HG02885 (cell line): ENCODE measurements around the gene ITGA2B.
"Not testable (repeated sequence)": the region's sequence is repeated elsewhere in the genome, so short reads cannot be mapped to it uniquely, and the experiment has no call there.

ENCODE experiments used
- ATAC-seq: cut with Tn5 transposase; IDR thresholded peaks from one replicate; pipeline ENCODE4 v1.9.1; 2021; ENCODE audit warnings: mild to moderate bottlenecking; ENCODE audit not compliant: unreplicated experiment, poor library complexity

Gene ITGA2B

GRCh38 chr17:44374306-44375195 is 14.9 kb downstream of the ITGA2B start:
- no peak for ATAC-seq

GRCh38 chr17:44372036-44372435 is 17.4 kb downstream of the ITGA2B start:
- ATAC-seq: no peak

GRCh38 chr17:44369414-44370023 is 19.9 kb downstream of the ITGA2B start:
- not testable (repeated sequence) for ATAC-seq

- not testable (repeated sequence) for ATAC-seq
Observed at GRCh38 chr17:44368391-44369243, 20.8 kb downstream of the ITGA2B start.

- ATAC-seq: no peak
Observed at GRCh38 chr17:44367231-44367979, 22.0 kb downstream of the ITGA2B start.

- ATAC-seq: not testable (repeated sequence)
Observed at GRCh38 chr17:44365051-44365450, 24.4 kb downstream of the ITGA2B start.

- ATAC-seq: peak; percentile 63
Observed at GRCh38 chr17:44363613-44364159, 25.8 kb downstream of the ITGA2B start, which contains the start of gene FAM171A2. FAM171A2 (minus strand) TSS chr17:44363853; CDS start chr17:44363714, 139 bp downstream.

GRCh38 chr17:44362949-44363612 is 26.4 kb downstream of the ITGA2B start:
- ATAC-seq: no peak

GRCh38 chr17:44362459-44362948 is 26.9 kb downstream of the ITGA2B start:
- ATAC-seq: no peak

GRCh38 chr17:44361292-44362260 is 27.9 kb downstream of the ITGA2B start:
- ATAC-seq: no peak

GRCh38 chr17:44360826-44361225 is 28.6 kb downstream of the ITGA2B start:
- ATAC-seq: no peak

- ATAC-seq: no peak
Observed at GRCh38 chr17:44360144-44360533, 29.3 kb downstream of the ITGA2B start.

GRCh38 chr17:44359458-44360143 is 29.8 kb downstream of the ITGA2B start:
- ATAC-seq: no peak

- no peak for ATAC-seq
Observed at GRCh38 chr17:44359006-44359405, 30.4 kb downstream of the ITGA2B start.

- no peak for ATAC-seq
Observed at GRCh38 chr17:44358066-44358465, 31.4 kb downstream of the ITGA2B start.

- ATAC-seq: no peak
Observed at GRCh38 chr17:44356241-44356640, 33.2 kb downstream of the ITGA2B start.

- no peak for ATAC-seq
Observed at GRCh38 chr17:44355642-44356099, 33.8 kb downstream of the ITGA2B start.
